ENCODE measurements around the gene AHCTF1. TPM values are rescaled to one million over a fixed set of nuclear protein-coding genes. Genes with fewer than 3 reads are reported as not detected.

AHCTF1 gene
- total and polyA plus RNA-seq, 8 donors = 5.9 to 49.0 (median 24.5) TPM

- 44 to 80% (median 75%) methylated on average over 4 of the region's 4 CpGs for WGBS, 5 donors
- Histone ChIP-seq H3K27me3 (no peaks in the 10 kb centered on the region), H3K9me3 (no peaks in the 10 kb centered on the region), H3K36me3 (no peaks in the 10 kb centered on the region), H3K4me3 (no peak overlapping the region), H3K27ac (no peak overlapping the region), H3K4me1 (no peaks in the 10 kb centered on the region)
- TF ChIP-seq EP300 (IDR thresholded peaks at IDR 0.05) (no peak), POLR2AphosphoS5 (IDR thresholded peaks at IDR 0.05) (no peak), POLR2A (IDR thresholded peaks at IDR 0.05) (no peak)
- TF ChIP-seq, protein P1, sequence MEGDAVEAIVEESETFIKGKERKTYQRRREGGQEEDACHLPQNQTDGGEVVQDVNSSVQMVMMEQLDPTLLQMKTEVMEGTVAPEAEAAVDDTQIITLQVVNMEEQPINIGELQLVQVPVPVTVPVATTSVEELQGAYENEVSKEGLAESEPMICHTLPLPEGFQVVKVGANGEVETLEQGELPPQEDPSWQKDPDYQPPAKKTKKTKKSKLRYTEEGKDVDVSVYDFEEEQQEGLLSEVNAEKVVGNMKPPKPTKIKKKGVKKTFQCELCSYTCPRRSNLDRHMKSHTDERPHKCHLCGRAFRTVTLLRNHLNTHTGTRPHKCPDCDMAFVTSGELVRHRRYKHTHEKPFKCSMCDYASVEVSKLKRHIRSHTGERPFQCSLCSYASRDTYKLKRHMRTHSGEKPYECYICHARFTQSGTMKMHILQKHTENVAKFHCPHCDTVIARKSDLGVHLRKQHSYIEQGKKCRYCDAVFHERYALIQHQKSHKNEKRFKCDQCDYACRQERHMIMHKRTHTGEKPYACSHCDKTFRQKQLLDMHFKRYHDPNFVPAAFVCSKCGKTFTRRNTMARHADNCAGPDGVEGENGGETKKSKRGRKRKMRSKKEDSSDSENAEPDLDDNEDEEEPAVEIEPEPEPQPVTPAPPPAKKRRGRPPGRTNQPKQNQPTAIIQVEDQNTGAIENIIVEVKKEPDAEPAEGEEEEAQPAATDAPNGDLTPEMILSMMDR (IDR thresholded peaks at IDR 0.05) = no peak
- intact Hi-C loops (cut with DNase I; ENCODE audit: low total_unique reads) = no loop called here
- DNase-seq = no peak
Observed at GRCh38 chr1:246954126-246954525, 22.4 kb upstream of the AHCTF1 start.

DNA sequence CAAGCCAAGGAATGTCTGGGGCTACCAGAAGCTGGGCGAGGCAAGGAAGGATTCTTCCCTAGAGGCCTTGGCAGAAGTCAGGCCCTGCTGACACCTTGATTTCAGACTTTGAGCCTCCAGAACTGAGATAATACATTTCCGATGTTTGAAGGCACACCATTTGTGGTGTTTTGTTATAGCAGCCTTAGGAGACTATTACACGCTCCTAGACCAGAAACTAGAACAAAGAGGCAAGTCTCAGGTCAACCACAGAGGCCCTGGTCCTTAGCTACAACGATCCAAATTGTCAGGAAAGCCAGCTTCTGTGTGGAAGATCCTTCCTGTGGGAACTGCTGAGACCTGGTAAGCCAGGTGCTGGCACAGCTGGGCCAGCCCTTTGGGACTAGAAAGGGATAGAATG lies 19.7 kb upstream of the AHCTF1 start:
- 88 to 92% (median 92%) methylated on average over 4 of the region's 4 CpGs for WGBS, 5 donors
- Histone ChIP-seq H3K4me3 (no peak overlapping the region), H3K36me3 (no peaks in the 10 kb centered on the region), H3K9me3 (no peaks in the 10 kb centered on the region), H3K27ac (no peak overlapping the region), H3K4me1 (no peaks in the 10 kb centered on the region), H3K27me3 (no peaks in the 10 kb centered on the region)
- TF ChIP-seq EP300 (IDR thresholded peaks at IDR 0.05) = no peak
- TF ChIP-seq POLR2AphosphoS5 (IDR thresholded peaks at IDR 0.05) = no peak
- TF ChIP-seq, protein P1 (IDR thresholded peaks at IDR 0.05) = no peak
- no peak for TF ChIP-seq POLR2A (IDR thresholded peaks at IDR 0.05)
- intact Hi-C loops (cut with DNase I; ENCODE audit: low total_unique reads) = no loop called here
- DNase-seq = no peak

GRCh38 chr1:246949956-246950355 lies 18.2 kb upstream of the AHCTF1 start:
- Histone ChIP-seq H3K4me1 (no peaks in the 10 kb centered on the region), H3K36me3 (no peaks in the 10 kb centered on the region), H3K4me3 (no peak overlapping the region), H3K27me3 (no peaks in the 10 kb centered on the region), H3K9me3 (no peaks in the 10 kb centered on the region), H3K27ac (no peak overlapping the region)
- DNase-seq = no peak
- WGBS, 5 donors = 86 to 95% (median 93%) methylated on average over 3 of the region's 3 CpGs
- no peak for TF ChIP-seq EP300 (IDR thresholded peaks at IDR 0.05)
- TF ChIP-seq, protein P1 (IDR thresholded peaks at IDR 0.05) = no peak
- no peak for TF ChIP-seq POLR2A (IDR thresholded peaks at IDR 0.05)
- no peak for TF ChIP-seq POLR2AphosphoS5 (IDR thresholded peaks at IDR 0.05)
- intact Hi-C loops (cut with DNase I; ENCODE audit: low total_unique reads) = no loop called here

DNA sequence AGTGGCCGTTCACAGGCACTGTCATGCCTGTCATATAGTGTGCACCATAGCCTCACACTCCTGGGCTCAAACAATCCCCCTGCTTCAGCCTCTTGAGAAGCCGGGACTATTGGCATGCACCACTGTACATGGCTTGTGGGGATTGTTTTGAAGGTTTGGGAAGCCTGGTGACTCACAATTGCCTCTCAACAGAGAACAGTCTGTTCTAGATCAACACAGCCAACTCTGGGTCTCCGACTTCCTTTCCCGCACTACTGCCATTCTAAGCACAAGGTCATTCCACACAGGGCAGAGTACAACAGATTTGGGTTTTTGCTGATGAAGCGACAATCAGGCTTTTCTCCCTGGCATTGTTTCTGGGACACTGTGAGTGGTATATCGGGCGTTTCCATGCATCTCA lies 15.5 kb upstream of the AHCTF1 start:
- Histone ChIP-seq H3K4me3 (no peak overlapping the region), H3K27ac (peak overlapping the region in 4 of 5 donors; percentile 58 to 70 (median 62)), H3K4me1 (no peaks in the 10 kb centered on the region), H3K9me3 (no peaks in the 10 kb centered on the region), H3K27me3 (no peaks in the 10 kb centered on the region), H3K36me3 (no peaks in the 10 kb centered on the region)
- peak; percentile 12 to 26 for DNase-seq
- TF ChIP-seq POLR2A (IDR thresholded peaks at IDR 0.05) (no peak), POLR2AphosphoS5 (IDR thresholded peaks at IDR 0.05) (peak; percentile 30 to 78 (median 58)), EP300 (IDR thresholded peaks at IDR 0.05) (peak; percentile 72)
- TF ChIP-seq, protein P1 (IDR thresholded peaks at IDR 0.05) = no peak
- WGBS, 5 donors = 73 to 88% (median 80%) methylated on average over 6 to 7 of the region's 7 CpGs
- intact Hi-C loops (cut with DNase I; ENCODE audit: low total_unique reads) = no loop called here
